ENCODE data around the gene LEF1. TPM values are rescaled to one million over a fixed set of nuclear protein-coding genes. Genes with fewer than 3 reads are reported as not detected.
A peak's percentile ranks its signal among the peaks of the same experiment; 100 is the strongest.

LEF1 gene
- total RNA-seq, 2 experiments from 2014 or later = 281 to 309 TPM

DNA sequence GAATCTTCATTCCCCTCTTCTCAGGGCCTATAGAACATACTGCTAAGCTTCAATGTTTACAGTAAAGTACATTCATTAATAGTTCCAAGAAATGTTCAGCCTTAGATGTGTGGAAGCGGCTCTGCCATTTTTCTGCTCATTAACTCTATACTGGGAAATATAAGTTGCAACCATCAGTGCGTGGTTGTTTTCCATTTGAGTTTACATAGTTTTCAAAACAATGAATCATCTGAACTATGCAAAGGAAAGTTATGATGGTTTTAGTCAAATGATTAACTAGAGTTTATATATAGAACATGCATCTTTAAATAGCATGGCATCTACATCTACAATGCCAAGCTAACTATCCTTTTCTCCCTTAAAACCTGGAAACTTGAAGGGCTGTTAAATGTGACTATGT is 29.6 kb downstream of the LEF1 start:
- DNase-seq = no peak
- ATAC-seq (ENCODE audit: low read depth) = no peak
- Mint-ChIP-seq H3K27me3 (no peaks in the 10 kb centered on the region), H3K9me3 (no peaks in the 10 kb centered on the region), H3K4me1 (peaks cover 76% of the 10 kb centered on the region), H3K27ac (peak overlapping the region; percentile 84), H3K36me3 (peaks cover 40% of the 10 kb centered on the region), H3K4me3 (peak overlapping the region; percentile 71)
- POLR2A ChIA-PET = interaction anchor here (0.8 to 3.2 kb wide), 13 partner anchors 11 to 103 kb away, joined by 3 to 17 read pairs (median 3); partner anchors contain the start of gene LEF1

DNA sequence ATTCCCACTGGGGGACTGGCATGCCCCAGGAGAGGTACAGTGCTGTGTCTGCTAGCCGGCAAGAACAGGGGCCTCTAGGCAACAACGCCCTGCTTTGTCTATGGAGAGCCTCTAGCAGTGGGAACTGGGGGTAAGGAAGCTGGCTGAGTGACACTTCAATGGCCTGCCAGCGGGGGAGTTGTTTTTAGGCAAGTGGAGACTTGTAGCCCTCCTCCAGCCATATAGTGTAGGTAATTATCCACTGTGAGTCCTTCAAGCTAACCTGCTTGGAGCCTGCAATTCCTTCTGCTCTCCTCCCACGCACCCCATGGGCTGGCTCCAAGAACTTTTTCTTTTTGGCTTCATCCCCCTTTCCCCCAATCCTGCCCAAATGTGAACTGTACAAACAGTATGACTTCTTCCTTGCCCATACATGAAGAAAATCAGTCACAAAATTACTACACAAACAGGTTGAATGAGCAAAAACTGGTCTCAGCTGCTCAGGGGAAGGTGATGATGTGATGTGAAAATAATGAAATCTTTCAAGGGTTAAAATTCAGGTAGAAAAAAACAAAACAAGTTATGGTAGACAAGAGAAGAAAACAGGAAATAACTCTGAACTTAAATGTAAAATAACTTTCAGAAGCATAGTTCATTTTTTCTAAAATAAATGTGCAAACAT is 33.1 kb downstream of the LEF1 start:
- ATAC-seq (ENCODE audit: low read depth) = peak; percentile 44
- peaks cover 44% of the 10 kb centered on the region for H3K36me3 Mint-ChIP-seq
- peaks cover 72% of the 10 kb centered on the region for H3K4me1 Mint-ChIP-seq
- no peaks in the 10 kb centered on the region for H3K9me3 Mint-ChIP-seq
- POLR2A ChIA-PET = interaction anchor here (1.1 to 1.6 kb wide), 4 partner anchors 9 to 27 kb away, joined by 4 to 7 read pairs (median 5); no protein-coding TSS in a partner anchor
- H3K27ac Mint-ChIP-seq = peak overlapping the region; percentile 90
- H3K4me3 Mint-ChIP-seq = peak overlapping the region; percentile 78
- H3K27me3 Mint-ChIP-seq = no peaks in the 10 kb centered on the region
- DNase-seq = peak; percentile 41

DNA sequence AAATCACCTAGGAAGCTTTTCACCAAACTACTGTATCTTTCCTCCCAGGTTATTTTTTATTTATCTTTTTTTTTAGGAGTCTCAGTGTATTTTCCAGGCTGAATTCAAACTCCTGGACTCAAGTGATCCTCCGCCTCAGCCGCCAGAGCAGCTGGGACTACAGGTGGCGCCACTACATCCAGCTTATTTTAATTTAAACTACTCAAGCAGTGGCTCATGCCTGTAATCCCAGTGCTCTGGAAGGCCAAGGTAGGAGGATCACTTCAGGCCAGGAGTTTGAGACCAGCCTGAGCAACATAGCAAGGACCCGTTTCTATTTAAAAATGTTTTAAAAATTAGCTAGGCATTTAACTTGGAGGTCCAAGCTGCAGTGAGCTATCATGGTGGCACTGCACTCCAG is 37.8 kb downstream of the LEF1 start:
- ATAC-seq (ENCODE audit: low read depth) (no peak), DNase-seq (no peak)
- no peaks in the 10 kb centered on the region for H3K9me3 Mint-ChIP-seq
- H3K36me3 Mint-ChIP-seq = peaks cover 60% of the 10 kb centered on the region
- H3K4me3 Mint-ChIP-seq = no peak overlapping the region
- no peaks in the 10 kb centered on the region for H3K27me3 Mint-ChIP-seq
- H3K27ac Mint-ChIP-seq = no peak overlapping the region
- H3K4me1 Mint-ChIP-seq = peaks cover 77% of the 10 kb centered on the region
- POLR2A ChIA-PET = interaction anchor here (1.1 to 1.9 kb wide), 4 partner anchors 13 to 41 kb away, joined by 3 to 4 read pairs (median 4); no protein-coding TSS in a partner anchor

DNA sequence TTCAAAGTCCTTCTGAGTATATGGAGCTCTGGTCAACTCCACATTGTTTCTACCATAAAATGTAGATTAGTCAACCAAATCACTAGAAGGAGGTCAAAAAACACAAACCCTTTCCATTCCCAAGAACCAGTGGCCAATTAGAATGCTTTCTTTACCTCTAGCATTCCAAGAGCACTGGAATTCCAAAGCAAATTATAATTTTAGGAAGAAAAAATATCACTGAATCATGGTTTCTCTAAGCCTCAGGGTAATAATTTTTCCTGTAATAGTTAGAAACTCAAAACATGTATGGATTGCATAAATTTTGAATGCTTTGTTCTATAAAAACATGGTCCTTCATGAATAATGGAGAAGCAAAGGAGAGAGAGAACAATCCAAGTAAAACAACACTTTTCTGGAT is 39.5 kb downstream of the LEF1 start:
- DNase-seq = no peak
- Mint-ChIP-seq H3K36me3 (peaks cover 53% of the 10 kb centered on the region), H3K27ac (no peak overlapping the region), H3K4me1 (peaks cover 65% of the 10 kb centered on the region), H3K9me3 (no peaks in the 10 kb centered on the region), H3K27me3 (no peaks in the 10 kb centered on the region), H3K4me3 (peak overlapping the region; percentile 5)
- no peak for ATAC-seq (ENCODE audit: low read depth)
- POLR2A ChIA-PET = interaction anchor here (1.9 kb wide), 1 partner anchor 11 kb away, joined by 6 read pairs; no protein-coding TSS in a partner anchor

DNA sequence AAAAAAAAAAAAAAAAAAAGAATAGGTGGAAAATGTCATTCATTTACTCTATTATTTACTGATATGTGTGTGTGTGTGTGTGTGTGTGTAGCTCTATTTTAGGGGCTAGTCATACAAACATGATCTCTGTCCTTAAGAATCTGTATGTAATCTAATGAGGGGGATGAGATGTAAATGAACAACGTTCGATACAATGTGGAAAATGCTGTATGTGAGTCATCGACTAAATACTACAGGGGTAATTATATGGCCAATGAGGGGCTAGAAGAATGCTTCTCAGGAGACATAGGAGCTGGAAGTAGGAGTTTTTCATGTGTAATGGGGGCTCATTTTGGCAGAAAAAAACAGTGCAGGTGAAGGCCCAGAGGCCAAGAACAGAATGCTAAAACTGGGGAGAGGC is 41.9 kb downstream of the LEF1 start:
- Mint-ChIP-seq H3K36me3 (peaks cover 55% of the 10 kb centered on the region), H3K9me3 (no peaks in the 10 kb centered on the region), H3K27ac (peak overlapping the region; percentile 52), H3K4me1 (peaks cover 58% of the 10 kb centered on the region), H3K4me3 (peak overlapping the region; percentile 39), H3K27me3 (no peaks in the 10 kb centered on the region)
- POLR2A ChIA-PET = interaction anchor here (0.5 to 2.0 kb wide), 5 partner anchors 9 to 357 kb away, joined by 3 to 6 read pairs (median 3); no protein-coding TSS in a partner anchor
- ATAC-seq (ENCODE audit: low read depth) (peak; percentile 23), DNase-seq (no peak)

DNA sequence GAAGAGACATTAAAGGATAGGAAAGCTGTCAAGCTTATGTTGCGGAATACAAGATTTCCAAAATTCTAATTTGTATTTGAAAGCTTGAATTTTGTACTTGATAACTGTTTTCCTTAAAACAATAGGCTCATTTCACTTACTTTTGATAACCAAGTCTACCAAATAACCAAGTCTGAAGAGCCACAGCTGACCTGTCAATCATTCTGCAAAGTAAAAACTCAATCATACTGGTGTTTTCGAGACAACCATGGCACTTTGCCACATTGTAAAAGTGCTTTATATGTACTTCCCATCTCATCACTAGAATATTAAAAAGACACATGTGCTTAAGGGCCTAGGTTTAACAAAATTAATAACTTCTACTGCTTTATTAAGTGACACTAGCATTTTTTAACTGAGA is 47.9 kb downstream of the LEF1 start:
- ATAC-seq (ENCODE audit: low read depth) = no peak
- Mint-ChIP-seq H3K4me3 (peak overlapping the region; percentile 56), H3K27me3 (no peaks in the 10 kb centered on the region), H3K4me1 (peaks cover 63% of the 10 kb centered on the region), H3K9me3 (no peaks in the 10 kb centered on the region), H3K27ac (peak overlapping the region; percentile 74), H3K36me3 (peaks cover 40% of the 10 kb centered on the region)
- POLR2A ChIA-PET = interaction anchor here (0.8 to 6.6 kb wide), 4 partner anchors 12 to 36 kb away, joined by 4 to 39 read pairs (median 6); no protein-coding TSS in a partner anchor
- DNase-seq = no peak

DNA sequence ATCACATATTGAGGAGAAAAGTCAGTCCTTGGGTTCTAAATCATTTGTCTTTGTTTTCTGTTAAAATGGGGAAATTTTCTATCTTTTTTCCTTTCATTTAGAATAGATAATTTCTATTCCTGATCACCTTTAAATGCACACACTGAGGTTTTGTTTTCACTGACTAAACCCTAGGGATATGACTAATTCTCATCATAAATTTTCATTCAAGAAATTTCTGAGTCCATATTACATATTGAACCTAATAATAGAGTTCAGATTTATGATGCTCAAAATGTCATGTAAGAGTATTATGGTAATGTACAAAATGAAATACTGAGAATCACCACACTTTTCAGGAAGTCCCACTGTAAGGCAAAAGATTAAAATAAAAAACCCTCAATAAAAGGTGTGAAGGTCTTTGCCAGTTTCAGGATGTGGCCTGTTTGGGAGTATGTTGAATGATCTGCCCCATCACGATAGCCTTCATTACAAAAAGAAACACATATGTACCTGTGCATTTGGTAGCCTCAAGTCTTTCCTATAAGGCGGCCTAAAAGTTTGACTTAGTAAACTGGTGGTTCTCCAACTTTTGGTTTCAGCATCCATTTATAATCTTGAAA is 49.4 kb downstream of the LEF1 start:
- H3K4me1 Mint-ChIP-seq = peaks cover 75% of the 10 kb centered on the region
- H3K27me3 Mint-ChIP-seq = no peaks in the 10 kb centered on the region
- peak overlapping the region; percentile 78 for H3K4me3 Mint-ChIP-seq
- no peaks in the 10 kb centered on the region for H3K9me3 Mint-ChIP-seq
- POLR2A ChIA-PET = interaction anchor here (0.7 to 7.5 kb wide), 8 partner anchors 11 to 83 kb away, joined by 3 to 73 read pairs (median 4); partner anchors contain the start of gene LEF1
- ATAC-seq (ENCODE audit: low read depth) (peak; percentile 29), DNase-seq (no peak)
- H3K27ac Mint-ChIP-seq = peak overlapping the region; percentile 85
- peaks cover 37% of the 10 kb centered on the region for H3K36me3 Mint-ChIP-seq

DNA sequence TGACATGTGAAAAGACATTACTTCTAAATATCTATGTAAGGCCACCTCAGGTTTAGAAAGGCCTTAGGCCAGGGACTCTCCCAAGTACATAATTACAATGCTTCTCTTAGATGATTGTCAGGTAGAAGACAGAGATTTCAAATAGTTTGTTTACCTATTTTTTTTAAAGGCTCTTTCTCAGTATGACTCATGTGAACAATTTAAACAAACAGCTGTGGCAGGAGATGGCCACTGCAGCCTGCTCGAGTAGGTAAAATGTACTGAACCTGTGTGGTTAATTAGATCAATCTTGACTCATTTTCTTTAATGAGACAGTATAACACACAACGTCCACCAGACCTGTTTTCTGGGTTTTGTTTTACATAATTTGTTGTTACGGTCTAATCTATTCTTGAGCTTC is 50.2 kb downstream of the LEF1 start:
- DNase-seq (no peak), ATAC-seq (ENCODE audit: low read depth) (peak; percentile 18)
- Mint-ChIP-seq H3K36me3 (peaks cover 29% of the 10 kb centered on the region), H3K4me1 (peaks cover 81% of the 10 kb centered on the region), H3K27ac (peak overlapping the region; percentile 85), H3K4me3 (peak overlapping the region; percentile 78), H3K9me3 (no peaks in the 10 kb centered on the region), H3K27me3 (no peaks in the 10 kb centered on the region)
- POLR2A ChIA-PET = interaction anchor here (0.6 to 7.5 kb wide), 12 partner anchors 8 to 82 kb away, joined by 3 to 73 read pairs (median 4); partner anchors contain the start of gene LEF1

DNA sequence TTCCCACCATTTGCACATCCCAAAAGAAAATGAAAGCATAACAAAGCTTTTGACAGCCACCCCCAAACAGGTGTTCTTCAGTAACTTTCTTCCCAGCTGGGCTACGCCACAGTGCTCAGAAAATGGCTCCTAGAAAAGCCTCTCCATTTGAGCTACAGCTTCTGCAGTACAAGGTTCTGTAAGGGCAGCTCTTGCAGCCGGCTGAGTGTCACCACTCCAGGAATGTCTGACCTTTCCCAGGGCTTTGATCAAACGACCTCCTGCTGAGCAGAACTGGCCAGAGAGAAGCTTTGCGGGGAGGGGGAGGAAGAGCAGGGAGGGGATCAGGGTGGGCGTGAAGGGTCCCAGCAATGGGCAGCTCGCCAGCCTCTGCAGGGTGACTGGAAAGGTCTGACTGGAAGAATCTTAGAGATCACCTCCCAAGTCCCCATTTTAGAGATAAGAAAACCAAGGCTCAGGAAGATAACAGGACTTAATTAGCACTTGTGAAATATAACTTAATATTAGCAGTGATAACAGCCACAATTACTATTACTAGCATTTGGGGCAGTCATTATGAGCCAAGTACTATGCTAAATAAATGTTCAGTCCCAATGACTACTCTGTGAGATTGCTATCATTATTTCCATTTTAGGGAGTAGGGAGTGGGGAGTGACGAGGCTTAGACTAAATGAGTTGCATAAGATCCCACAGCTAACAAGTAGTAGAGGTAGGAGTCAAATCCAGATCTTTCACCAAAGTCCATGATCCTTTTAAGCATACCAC is 51.1 kb downstream of the LEF1 start:
- Mint-ChIP-seq H3K4me3 (peak overlapping the region; percentile 78), H3K27ac (peak overlapping the region; percentile 85), H3K27me3 (no peaks in the 10 kb centered on the region), H3K4me1 (peaks cover 84% of the 10 kb centered on the region), H3K9me3 (no peaks in the 10 kb centered on the region), H3K36me3 (peaks cover 26% of the 10 kb centered on the region)
- no peak for ATAC-seq (ENCODE audit: low read depth)
- no peak for DNase-seq
- POLR2A ChIA-PET = interaction anchor here (0.6 to 7.5 kb wide), 14 partner anchors 9 to 424 kb away, joined by 3 to 73 read pairs (median 6); partner anchors contain the start of gene LEF1

DNA sequence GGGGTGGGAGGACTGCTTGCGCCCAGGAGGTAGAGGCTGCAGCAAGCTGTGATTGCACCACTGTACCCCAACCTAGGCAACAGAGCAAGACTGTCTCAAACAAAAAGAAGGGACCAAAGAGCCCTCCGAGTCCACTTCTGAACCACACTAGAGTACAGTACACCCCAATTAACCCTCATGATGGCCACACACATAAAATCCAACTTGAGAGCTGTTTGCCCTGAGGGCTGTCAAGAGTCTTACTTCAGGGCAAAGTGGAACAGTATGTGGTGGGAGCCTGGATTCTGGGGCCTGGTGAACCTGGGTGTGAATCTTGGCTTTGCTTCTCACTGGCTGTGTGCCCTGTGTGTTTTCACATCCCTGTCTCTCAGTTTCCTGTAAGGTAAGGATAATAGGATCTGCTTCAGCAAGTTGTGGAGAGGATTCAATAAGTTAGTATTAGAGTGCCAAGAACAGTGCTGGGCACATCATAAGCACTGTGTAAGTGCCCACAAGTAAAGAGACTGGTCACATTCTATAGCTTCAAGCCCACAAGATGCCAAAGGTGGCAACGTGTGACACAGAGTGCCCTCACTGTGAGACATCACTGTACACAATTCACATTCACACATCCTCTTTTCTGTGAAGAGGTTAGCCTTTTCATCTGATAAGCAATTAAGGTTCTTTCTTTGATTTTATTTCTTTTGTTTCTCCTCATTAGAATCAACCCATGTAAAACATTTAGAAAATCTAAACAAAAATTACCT is 52.1 kb downstream of the LEF1 start:
- H3K36me3 Mint-ChIP-seq = peaks cover 23% of the 10 kb centered on the region
- peaks cover 86% of the 10 kb centered on the region for H3K4me1 Mint-ChIP-seq
- H3K4me3 Mint-ChIP-seq = peak overlapping the region; percentile 80
- H3K27ac Mint-ChIP-seq = peak overlapping the region; percentile 96
- no peaks in the 10 kb centered on the region for H3K9me3 Mint-ChIP-seq
- peak; percentile 23 for ATAC-seq (ENCODE audit: low read depth)
- POLR2A ChIA-PET = interaction anchor here (0.8 to 7.5 kb wide), 13 partner anchors 9 to 87 kb away, joined by 3 to 73 read pairs (median 7); partner anchors contain the start of gene LEF1
- H3K27me3 Mint-ChIP-seq = no peaks in the 10 kb centered on the region
- no peak for DNase-seq

DNA sequence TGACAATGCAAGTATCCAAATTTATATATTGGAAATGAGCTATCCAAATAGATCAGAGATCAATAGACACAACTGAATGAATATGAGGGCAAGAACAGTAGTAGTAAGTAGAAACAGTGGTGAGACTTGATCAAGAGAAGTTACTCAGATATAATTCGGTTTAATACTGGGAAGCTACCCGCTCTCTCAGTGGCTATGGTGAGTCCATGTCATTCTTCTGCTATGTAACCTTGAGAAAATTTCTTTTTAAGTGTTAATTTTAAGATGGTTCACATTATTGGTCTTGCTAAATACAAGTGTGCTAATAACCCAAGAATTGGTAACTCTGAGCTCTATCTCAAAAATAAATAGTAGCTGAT is 53.6 kb downstream of the LEF1 start:
- H3K4me1 Mint-ChIP-seq = peaks cover 86% of the 10 kb centered on the region
- POLR2A ChIA-PET = interaction anchor here (0.6 to 7.5 kb wide), 9 partner anchors 8 to 85 kb away, joined by 4 to 73 read pairs (median 17); partner anchors contain the start of gene LEF1

DNA sequence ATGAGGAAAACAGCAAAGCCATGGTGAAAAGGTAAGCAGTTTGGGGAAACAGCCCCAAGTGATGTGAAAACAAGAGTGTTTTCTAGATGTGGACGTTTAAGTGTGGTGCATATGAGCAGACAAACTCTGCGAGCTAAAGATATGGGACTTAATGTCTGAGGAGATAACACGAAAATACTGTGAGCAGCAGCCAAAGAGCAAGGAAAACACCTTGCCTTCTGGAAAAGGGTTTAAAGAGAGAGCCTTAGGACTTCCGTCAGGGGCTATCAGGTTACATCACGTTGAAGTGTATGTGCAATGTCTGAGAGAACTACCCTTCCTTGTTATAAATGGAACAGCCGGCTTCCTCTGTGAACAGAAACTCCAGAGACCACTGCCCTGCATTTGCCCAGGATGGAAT is 54.2 kb downstream of the LEF1 start:
- peak overlapping the region; percentile 54 for H3K4me3 Mint-ChIP-seq
- DNase-seq (no peak), ATAC-seq (ENCODE audit: low read depth) (no peak)
- POLR2A ChIA-PET = interaction anchor here (1.0 to 7.5 kb wide), 7 partner anchors 21 to 59 kb away, joined by 3 to 73 read pairs (median 10); partner anchors contain the start of gene LEF1
- H3K27me3 Mint-ChIP-seq = no peaks in the 10 kb centered on the region
- peak overlapping the region; percentile 96 for H3K27ac Mint-ChIP-seq
- peaks cover 37% of the 10 kb centered on the region for H3K36me3 Mint-ChIP-seq
- H3K9me3 Mint-ChIP-seq = no peaks in the 10 kb centered on the region
- peaks cover 89% of the 10 kb centered on the region for H3K4me1 Mint-ChIP-seq

More for the DNA sequence above, 53.6 kb downstream of the LEF1 start:
- ATAC-seq (ENCODE audit: low read depth) (no peak), DNase-seq (no peak)
- Mint-ChIP-seq H3K27ac (peak overlapping the region; percentile 96), H3K4me3 (peak overlapping the region; percentile 80), H3K9me3 (no peaks in the 10 kb centered on the region), H3K36me3 (peaks cover 32% of the 10 kb centered on the region), H3K27me3 (no peaks in the 10 kb centered on the region)
